Measurements from ENCODE around the gene TOM1L2.
"Not testable (repeated sequence)": the region's sequence is repeated elsewhere in the genome, so short reads cannot be mapped to it uniquely, and the experiment has no call there.

Gene TOM1L2

GRCh38 chr17:17972126-17972951, at the start of gene TOM1L2, which contains the start of gene DRC3:
TSS of gene TOM1L2 (minus strand) at chr17:17972400. CDS start at chr17:17972313, 87 bp downstream.
TSS of gene DRC3 (plus strand) at chr17:17972862. CDS start at chr17:17977599, 4,737 bp downstream.
- DNase-seq (ENCODE audit: low read depth) = peak; percentile 100

GRCh38 chr17:18021372-18021771, 49.2 kb upstream of the TOM1L2 start:
- no peak for DNase-seq (ENCODE audit: low read depth)

GRCh38 chr17:18020971-18021370, 48.8 kb upstream of the TOM1L2 start:
- DNase-seq (ENCODE audit: low read depth) = no peak

- no peak for DNase-seq (ENCODE audit: low read depth)
Observed at GRCh38 chr17:18019838-18020154, 47.6 kb upstream of the TOM1L2 start.

- no peak for DNase-seq (ENCODE audit: low read depth)
Observed at GRCh38 chr17:18018411-18018921, 46.3 kb upstream of the TOM1L2 start.

GRCh38 chr17:18017958-18018357, 45.8 kb upstream of the TOM1L2 start:
- no peak for DNase-seq (ENCODE audit: low read depth)

- no peak for DNase-seq (ENCODE audit: low read depth)
Observed at GRCh38 chr17:18016426-18016825, 44.2 kb upstream of the TOM1L2 start.

- DNase-seq (ENCODE audit: low read depth) = no peak
Observed at GRCh38 chr17:18015593-18015992, 43.4 kb upstream of the TOM1L2 start.

GRCh38 chr17:18014006-18014405, 41.8 kb upstream of the TOM1L2 start:
- DNase-seq (ENCODE audit: low read depth) = no peak

- no peak for DNase-seq (ENCODE audit: low read depth)
Observed at GRCh38 chr17:18011286-18011685, 39.1 kb upstream of the TOM1L2 start.

- no peak for DNase-seq (ENCODE audit: low read depth)
Observed at GRCh38 chr17:18009609-18010420, 37.6 kb upstream of the TOM1L2 start.

- DNase-seq (ENCODE audit: low read depth) = peak; percentile 16
Observed at GRCh38 chr17:18008496-18009268, 36.5 kb upstream of the TOM1L2 start.

GRCh38 chr17:18006495-18007239, 34.5 kb upstream of the TOM1L2 start:
- no peak for DNase-seq (ENCODE audit: low read depth)

- DNase-seq (ENCODE audit: low read depth) = no peak
Observed at GRCh38 chr17:18005496-18005895, 33.3 kb upstream of the TOM1L2 start.

- DNase-seq (ENCODE audit: low read depth) = no peak
Observed at GRCh38 chr17:18004884-18005305, 32.7 kb upstream of the TOM1L2 start.

GRCh38 chr17:18004345-18004744, 32.1 kb upstream of the TOM1L2 start:
- no peak for DNase-seq (ENCODE audit: low read depth)

GRCh38 chr17:18002171-18002570, 30.0 kb upstream of the TOM1L2 start:
- peak; percentile 21 for DNase-seq (ENCODE audit: low read depth)

GRCh38 chr17:18000030-18000408, 27.8 kb upstream of the TOM1L2 start:
- no peak for DNase-seq (ENCODE audit: low read depth)

- DNase-seq (ENCODE audit: low read depth) = no peak
Observed at GRCh38 chr17:17999364-18000029, 27.3 kb upstream of the TOM1L2 start.

- no peak for DNase-seq (ENCODE audit: low read depth)
Observed at GRCh38 chr17:17998934-17999333, 26.7 kb upstream of the TOM1L2 start.

GRCh38 chr17:17995887-17996286, 23.7 kb upstream of the TOM1L2 start:
- not testable (repeated sequence) for DNase-seq (ENCODE audit: low read depth)
